A673 (cell line): ENCODE measurements around the gene SBK1. TPM values are rescaled to one million over a fixed set of nuclear protein-coding genes. Genes with fewer than 3 reads are reported as not detected.

Source experiments
- BruUV-seq: library from RNA; stranded (reverse); fragments of 400-500 nt; replicated peaks from 2 replicates; lab custom pipeline; 2021; lab: Mats Ljungman, UMichigan
- CTCF ChIA-PET: fragments of 300-600 bp; sonication (Branson Sonifier 250); formaldehyde crosslinking; loops from one replicate; lab custom pipeline; 2022; ENCODE audit warnings: antibody characterized with exemption; lab: Charles Lee
- POLR2A ChIA-PET: fragments of 300-600 bp; sonication (Branson Sonifier 250); formaldehyde crosslinking; loops from one replicate; lab custom pipeline; 2022; ENCODE audit warnings: antibody characterized with exemption; ENCODE audit not compliant: low non-redundant PET; lab: Charles Lee
- DNase-seq: peaks from one replicate; pipeline ENCODE4 v3.0.0-alpha.2; 2015; ENCODE audit warnings: low spot score
- H3K27ac ChIP-seq: fragments of 200-600 bp; sonication (generic); 2 replicates; pipeline ENCODE4 v1.5.1; 2016; ENCODE audit warnings: mixed run types, low read depth, mild to moderate bottlenecking, mixed read lengths, antibody characterized with exemption, low read length; ENCODE audit not compliant: poor library complexity, severe bottlenecking
- H3K27me3 ChIP-seq: fragments of 200-600 bp; sonication (generic); replicated peaks from 2 replicates; pipeline ENCODE4 v1.6.1; 2017; ENCODE audit warnings: mixed run types, low read depth, mild to moderate bottlenecking, mixed read lengths, antibody characterized with exemption, low read length; ENCODE audit not compliant: insufficient read depth, poor library complexity
- H3K36me3 ChIP-seq: fragments of 200-600 bp; sonication (generic); 2 replicates; pipeline ENCODE4 v1.6.1; 2016; ENCODE audit warnings: mixed run types, mild to moderate bottlenecking, mixed read lengths, antibody characterized with exemption, low read length; ENCODE audit not compliant: insufficient read depth, poor library complexity, severe bottlenecking
- H3K4me1 ChIP-seq: fragments of 200-600 bp; sonication (generic); 2 replicates; pipeline ENCODE4 v1.6.1; 2017; ENCODE audit warnings: mixed run types, mild to moderate bottlenecking, mixed read lengths, antibody characterized with exemption, low read length; ENCODE audit not compliant: insufficient read depth, poor library complexity, severe bottlenecking
- H3K4me3 ChIP-seq: fragments of 200-600 bp; sonication (generic); 2 replicates; pipeline ENCODE4 v1.5.1; 2016; ENCODE audit warnings: low read depth, mixed run types, mild to moderate bottlenecking, mixed read lengths, low read length; ENCODE audit not compliant: poor library complexity, severe bottlenecking
- H3K9me3 ChIP-seq: fragments of 200-600 bp; sonication (generic); 2 replicates; pipeline ENCODE4 v1.6.1; 2016; ENCODE audit warnings: mixed run types, low read depth, mild to moderate bottlenecking, mixed read lengths, antibody characterized with exemption, low read length; ENCODE audit not compliant: poor library complexity, severe bottlenecking
- CTCF ChIP-seq: fragments of 300-800, 200-600 bp; sonication (generic); conservative IDR thresholded peaks from 2 replicates; pipeline ENCODE4 v1.5.1; 2017; ENCODE audit warnings: low read depth, mild to moderate bottlenecking, antibody characterized with exemption, low read length, moderate library complexity, mixed read lengths
- EZH2 ChIP-seq: fragments of 200-600 bp; sonication (generic); IDR thresholded peaks from 2 replicates; pipeline ENCODE4 v1.6.1; 2017; ENCODE audit warnings: borderline replicate concordance, low read depth, mild to moderate bottlenecking, mixed read lengths, antibody characterized with exemption, low read length; ENCODE audit not compliant: poor library complexity, severe bottlenecking
- intact Hi-C: fragments of 100-400 bp; cut with micrococcal nuclease; formaldehyde crosslinking; loops from one replicate; pipeline ENCODE4 v1.10.0; 2022; ENCODE audit not compliant: unreplicated experiment
- total RNA-seq: library from RNA; stranded (reverse); gene quantifications from 2 replicates; pipeline ENCODE4 v1.2.3, GENCODE V29; 2021

SBK1 gene
- total RNA-seq, 1 experiment from 2014 or later, result 22.2 TPM

GRCh38 chr16:28260193-28260592 lies 32.1 kb upstream of the SBK1 start:
- no peaks in the 10 kb centered on the region for H3K36me3 ChIP-seq
- no peaks in the 10 kb centered on the region for H3K9me3 ChIP-seq
- no peak overlapping the region for H3K27ac ChIP-seq
- POLR2A ChIA-PET, result no interaction called here
- H3K4me1 ChIP-seq, result no peaks in the 10 kb centered on the region
- CTCF ChIA-PET, result no interaction called here
- TF ChIP-seq EZH2, result no peak
- no peak for TF ChIP-seq CTCF
- no peaks in the 10 kb centered on the region for H3K27me3 ChIP-seq
- no peak for DNase-seq
- no TSS peak for BruUV-seq
- H3K4me3 ChIP-seq, result no peak overlapping the region
- intact Hi-C loops, result no loop called here

GRCh38 chr16:28261942-28262341 lies 30.4 kb upstream of the SBK1 start:
- H3K36me3 ChIP-seq, result no peaks in the 10 kb centered on the region
- no peaks in the 10 kb centered on the region for H3K4me1 ChIP-seq
- no peak overlapping the region for H3K27ac ChIP-seq
- no peak for DNase-seq
- CTCF ChIA-PET, result no interaction called here
- intact Hi-C loops, result no loop called here
- POLR2A ChIA-PET, result no interaction called here
- TF ChIP-seq CTCF (no peak), EZH2 (no peak)
- no peak overlapping the region for H3K4me3 ChIP-seq
- BruUV-seq, result no TSS peak
- no peaks in the 10 kb centered on the region for H3K9me3 ChIP-seq
- no peaks in the 10 kb centered on the region for H3K27me3 ChIP-seq

- ChIA-PET CTCF (no interaction called here), POLR2A (no interaction called here)
- Histone ChIP-seq H3K4me1 (no peaks in the 10 kb centered on the region), H3K36me3 (no peaks in the 10 kb centered on the region), H3K27ac (no peak overlapping the region), H3K27me3 (no peaks in the 10 kb centered on the region), H3K9me3 (no peaks in the 10 kb centered on the region), H3K4me3 (no peak overlapping the region)
- DNase-seq, result no peak
- intact Hi-C loops, result no loop called here
- TF ChIP-seq CTCF (no peak), EZH2 (no peak)
- no TSS peak for BruUV-seq
These were observed 29.0 kb upstream of the SBK1 start for GRCh38 chr16:28263305-28263704.
